Skin epidermis (tissue), 12 donors: ENCODE results near the gene KCNK15.
"Not testable (repeated sequence)": the region's sequence is repeated elsewhere in the genome, so short reads cannot be mapped to it uniquely, and the experiment has no call there.

Experiments
- H3K27ac ChIP-seq, 21 experiments: fragments of 200-600 bp; sonication (generic) in 11 of 21; one replicate each; pipeline ENCODE4 v1.5.0; 2020; ENCODE audit warnings: mild to moderate bottlenecking in 3 of 21, inconsistent platforms in 2 of 21, moderate library complexity in 2 of 21
- H3K4me3 ChIP-seq, 7 experiments: fragments of 200-600 bp; sonication (generic) in 2 of 7; one replicate each; pipeline ENCODE4 v1.5.0; 2020; ENCODE audit warnings: inconsistent platforms in 2 of 7, mild to moderate bottlenecking in 2 of 7, moderate library complexity in 1 of 7

Gene KCNK15

GRCh38 chr20:44745598-44746366, at the start of gene KCNK15:
Gene KCNK15 (plus strand): TSS chr20:44745865. CDS start chr20:44745911, 46 bp downstream.
- H3K27ac ChIP-seq: peak within 1 kb of the TSS in 11 of 21 experiments; percentile 7 to 88 (median 67)

GRCh38 chr20:44696315-44696714, 49.4 kb upstream of the KCNK15 start:
- Histone ChIP-seq H3K27ac (peak overlapping the region in 15 of 21 experiments; percentile 22 to 81 (median 54)), H3K4me3 (no peak overlapping the region)

More at GRCh38 chr20:44745598-44746366, at the start of gene KCNK15:
- peak within 1 kb of the TSS; percentile 25 to 52 (median 35) for H3K4me3 ChIP-seq

GRCh38 chr20:44697041-44697440, 48.6 kb upstream of the KCNK15 start:
- peak overlapping the region in 7 of 21 experiments; percentile 11 to 81 (median 72) for H3K27ac ChIP-seq
- not testable (repeated sequence) for H3K4me3 ChIP-seq

GRCh38 chr20:44698351-44698750, 47.3 kb upstream of the KCNK15 start:
- Histone ChIP-seq H3K27ac (peak overlapping the region in 3 of 21 experiments; percentile 17 to 20 (median 20)), H3K4me3 (no peak overlapping the region)

- no peak overlapping the region for H3K4me3 ChIP-seq
- no peak overlapping the region for H3K27ac ChIP-seq
These were observed 45.4 kb upstream of the KCNK15 start for GRCh38 chr20:44700306-44700705.

GRCh38 chr20:44701118-44701857, 44.4 kb upstream of the KCNK15 start:
- Histone ChIP-seq H3K27ac (peak overlapping the region in 5 of 21 experiments; percentile 11 to 85 (median 23)), H3K4me3 (no peak overlapping the region)

- no peak overlapping the region for H3K4me3 ChIP-seq
- peak overlapping the region in 7 of 21 experiments; percentile 11 to 85 (median 57) for H3K27ac ChIP-seq
These were observed 43.8 kb upstream of the KCNK15 start for GRCh38 chr20:44701858-44702256.

- H3K4me3 ChIP-seq: no peak overlapping the region
- H3K27ac ChIP-seq: peak overlapping the region in 17 of 21 experiments; percentile 4 to 85 (median 64)
These were observed 42.9 kb upstream of the KCNK15 start for GRCh38 chr20:44702776-44703175.

GRCh38 chr20:44703183-44703925, 42.3 kb upstream of the KCNK15 start:
- Histone ChIP-seq H3K27ac (peak overlapping the region in 17 of 21 experiments; percentile 20 to 85 (median 65)), H3K4me3 (no peak overlapping the region)

- Histone ChIP-seq H3K4me3 (no peak overlapping the region), H3K27ac (peak overlapping the region in 18 of 21 experiments; percentile 11 to 85 (median 64))
These were observed 41.6 kb upstream of the KCNK15 start for GRCh38 chr20:44703956-44704488.

GRCh38 chr20:44704551-44704971, 41.1 kb upstream of the KCNK15 start:
- H3K27ac ChIP-seq: peak overlapping the region in 15 of 21 experiments; percentile 20 to 85 (median 61)
- no peak overlapping the region for H3K4me3 ChIP-seq

GRCh38 chr20:44705364-44706094, 40.1 kb upstream of the KCNK15 start:
- Histone ChIP-seq H3K27ac (peak overlapping the region in 13 of 21 experiments; percentile 22 to 85 (median 56)), H3K4me3 (no peak overlapping the region)

GRCh38 chr20:44706301-44707017, 39.2 kb upstream of the KCNK15 start:
- Histone ChIP-seq H3K4me3 (no peak overlapping the region), H3K27ac (peak overlapping the region in 13 of 21 experiments; percentile 8 to 85 (median 63))

- no peak overlapping the region for H3K4me3 ChIP-seq
- peak overlapping the region in 13 of 21 experiments; percentile 8 to 76 (median 56) for H3K27ac ChIP-seq
These were observed 38.6 kb upstream of the KCNK15 start for GRCh38 chr20:44707018-44707579.

- Histone ChIP-seq H3K4me3 (no peak overlapping the region), H3K27ac (no peak overlapping the region)
These were observed 36.3 kb upstream of the KCNK15 start for GRCh38 chr20:44709380-44709779.

GRCh38 chr20:44709797-44710196, 35.9 kb upstream of the KCNK15 start:
- Histone ChIP-seq H3K4me3 (no peak overlapping the region), H3K27ac (no peak overlapping the region)

- Histone ChIP-seq H3K27ac (no peak overlapping the region), H3K4me3 (no peak overlapping the region)
These were observed 34.4 kb upstream of the KCNK15 start for GRCh38 chr20:44711237-44711636.
